ENCODE data around the gene UTP18.
"Not testable (repeated sequence)": the region's sequence is repeated elsewhere in the genome, so short reads cannot be mapped to it uniquely, and the experiment has no call there.

UTP18 gene

DNA sequence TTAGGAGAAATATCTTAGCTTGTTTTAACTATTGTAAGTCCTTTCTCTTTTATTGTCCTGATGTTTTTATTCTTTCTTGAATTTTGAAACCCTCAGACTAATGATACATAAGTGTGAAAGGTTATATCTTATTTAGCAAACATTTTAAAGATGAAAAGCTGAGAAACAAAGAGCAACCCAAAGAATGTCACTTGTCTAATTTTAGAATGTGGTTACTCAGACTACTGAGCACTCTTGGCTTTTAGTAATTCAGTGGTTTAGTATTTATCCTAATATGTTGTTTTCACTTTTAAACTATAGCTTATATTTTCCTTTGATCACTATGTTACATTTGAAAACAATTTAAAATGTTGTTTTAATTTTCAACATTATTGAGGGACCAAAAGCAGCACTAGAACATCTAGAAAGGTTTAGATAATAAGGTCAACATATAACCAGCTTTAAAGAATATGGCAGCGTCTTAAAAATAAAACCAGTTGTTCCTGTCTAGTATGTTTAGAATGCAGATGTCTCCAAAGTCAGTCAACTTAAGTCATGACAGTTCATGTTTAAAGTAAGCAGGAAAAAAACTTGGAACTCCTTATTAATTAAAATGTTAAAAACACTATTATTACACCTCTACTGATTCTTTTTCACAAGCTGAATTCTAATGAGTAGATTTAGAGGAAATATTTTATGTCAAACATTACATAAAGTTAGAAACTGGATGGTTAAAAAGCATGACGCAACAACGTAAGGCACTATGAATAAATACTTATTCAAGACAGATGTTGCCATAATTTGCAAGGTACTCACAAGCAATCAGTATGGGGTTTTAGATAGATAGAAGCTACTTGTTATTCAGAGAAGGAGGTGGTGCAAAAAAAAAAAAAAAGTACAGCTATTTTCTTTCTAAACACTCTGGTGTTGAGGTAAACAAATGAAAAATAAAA is 2.9 kb upstream of the UTP18 start:
- CTCF ChIA-PET: interaction anchor here (1.0 to 1.1 kb wide), 2 partner anchors 16 to 28 kb away, joined by 4 to 5 read pairs; no protein-coding TSS in a partner anchor

DNA sequence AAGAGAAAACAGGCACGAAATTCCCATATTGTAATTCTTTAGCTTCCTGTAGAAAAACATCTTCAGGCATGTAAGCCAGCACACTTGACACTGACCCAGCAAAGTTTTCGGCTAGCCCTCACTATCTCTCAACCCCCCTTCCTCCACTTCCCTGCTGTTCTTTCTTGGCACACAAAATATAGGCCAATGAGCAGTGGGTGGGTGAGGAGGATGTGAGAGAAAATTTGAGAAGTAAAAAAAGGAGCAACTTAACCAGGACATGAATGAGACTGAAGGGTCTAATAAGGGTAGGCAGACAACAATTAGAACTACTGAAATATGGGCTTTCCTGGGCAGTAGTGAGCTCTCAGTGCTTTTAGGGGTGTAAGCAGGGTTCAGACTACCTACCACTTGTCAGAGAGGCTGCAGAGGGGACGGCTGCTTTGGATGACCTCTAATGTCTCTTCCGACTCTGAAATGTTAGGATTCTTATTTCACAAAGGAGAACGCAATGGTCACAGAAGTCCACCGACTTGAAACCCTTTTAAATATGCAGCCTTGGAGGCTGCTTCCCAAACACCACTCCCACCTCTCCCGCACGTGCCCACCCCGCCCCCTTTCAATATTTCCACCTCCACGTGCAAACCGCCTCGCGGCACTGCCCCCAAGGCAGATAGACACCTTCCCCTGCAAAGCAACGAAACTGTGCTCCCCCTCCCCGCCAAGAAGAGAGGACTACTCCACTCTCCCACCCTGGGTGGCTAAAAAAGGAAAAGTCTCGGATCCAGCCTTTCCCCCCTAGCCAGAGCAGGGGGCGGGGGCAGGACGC is 1.4 kb upstream of the UTP18 start:
- POLR2A ChIA-PET (ENCODE audit: low non-redundant PET): no interaction called here
- DNase-seq (ENCODE audit: low spot score): peak; percentile 34
- H3K27ac ChIP-seq: peak overlapping the region; percentile 96
- CTCF ChIA-PET: interaction anchor here (0.6 to 1.0 kb wide), 2 partner anchors 14 to 30 kb away, joined by 3 to 5 read pairs; no protein-coding TSS in a partner anchor
- TF ChIP-seq CTCF (conservative IDR thresholded peaks at IDR 0.05; ENCODE audit: low read depth): no peak

More for the DNA sequence above, 2.9 kb upstream of the UTP18 start:
- POLR2A ChIA-PET (ENCODE audit: low non-redundant PET): no interaction called here
- TF ChIP-seq CTCF (conservative IDR thresholded peaks at IDR 0.05; ENCODE audit: low read depth): no peak
- no peak overlapping the region for H3K27ac ChIP-seq
- DNase-seq (ENCODE audit: low spot score): no peak

DNA sequence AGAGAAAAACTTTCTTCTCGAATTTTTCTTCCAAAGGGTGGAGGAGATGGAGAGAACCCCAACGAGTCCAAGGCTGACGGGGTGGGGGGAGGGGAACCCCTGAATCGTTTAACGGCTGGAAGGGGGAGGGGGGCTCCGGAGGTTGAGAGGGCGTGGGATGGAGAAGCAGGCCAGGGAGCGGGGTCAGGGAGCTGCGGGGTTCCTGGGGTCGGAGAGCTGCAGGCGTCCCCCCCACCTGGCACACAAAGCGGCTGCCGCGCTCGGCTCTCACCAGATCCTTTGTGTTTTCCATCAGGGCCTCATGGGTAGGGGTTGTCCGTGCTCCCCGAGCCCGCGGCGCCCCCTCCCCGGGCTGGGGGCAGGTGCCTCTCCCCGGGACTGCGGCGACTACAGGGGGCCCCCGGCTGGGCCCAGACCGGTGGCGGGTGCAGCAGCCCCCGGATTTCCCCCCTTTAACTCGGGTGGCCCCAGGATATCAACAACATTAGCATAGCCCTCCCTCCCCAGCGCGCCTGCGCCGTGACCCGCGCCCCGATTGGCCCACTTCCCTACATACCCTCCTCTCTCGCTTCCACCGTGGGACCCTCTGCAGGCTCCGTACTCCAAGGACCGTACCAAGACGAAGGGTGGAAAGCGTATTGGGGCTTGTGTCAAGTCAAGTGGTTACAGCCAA is 646 bp upstream of the UTP18 start, which contains the start of gene MBTD1:
TSS of gene MBTD1 (minus strand) at position 486 of the 673 bp plus-strand sequence. CDS start 34,888 bp downstream, outside the sequence.
- peak; percentile 96 for DNase-seq (ENCODE audit: low spot score)
- no peak for TF ChIP-seq CTCF (conservative IDR thresholded peaks at IDR 0.05; ENCODE audit: low read depth)
- CTCF ChIA-PET: no interaction called here

DNA sequence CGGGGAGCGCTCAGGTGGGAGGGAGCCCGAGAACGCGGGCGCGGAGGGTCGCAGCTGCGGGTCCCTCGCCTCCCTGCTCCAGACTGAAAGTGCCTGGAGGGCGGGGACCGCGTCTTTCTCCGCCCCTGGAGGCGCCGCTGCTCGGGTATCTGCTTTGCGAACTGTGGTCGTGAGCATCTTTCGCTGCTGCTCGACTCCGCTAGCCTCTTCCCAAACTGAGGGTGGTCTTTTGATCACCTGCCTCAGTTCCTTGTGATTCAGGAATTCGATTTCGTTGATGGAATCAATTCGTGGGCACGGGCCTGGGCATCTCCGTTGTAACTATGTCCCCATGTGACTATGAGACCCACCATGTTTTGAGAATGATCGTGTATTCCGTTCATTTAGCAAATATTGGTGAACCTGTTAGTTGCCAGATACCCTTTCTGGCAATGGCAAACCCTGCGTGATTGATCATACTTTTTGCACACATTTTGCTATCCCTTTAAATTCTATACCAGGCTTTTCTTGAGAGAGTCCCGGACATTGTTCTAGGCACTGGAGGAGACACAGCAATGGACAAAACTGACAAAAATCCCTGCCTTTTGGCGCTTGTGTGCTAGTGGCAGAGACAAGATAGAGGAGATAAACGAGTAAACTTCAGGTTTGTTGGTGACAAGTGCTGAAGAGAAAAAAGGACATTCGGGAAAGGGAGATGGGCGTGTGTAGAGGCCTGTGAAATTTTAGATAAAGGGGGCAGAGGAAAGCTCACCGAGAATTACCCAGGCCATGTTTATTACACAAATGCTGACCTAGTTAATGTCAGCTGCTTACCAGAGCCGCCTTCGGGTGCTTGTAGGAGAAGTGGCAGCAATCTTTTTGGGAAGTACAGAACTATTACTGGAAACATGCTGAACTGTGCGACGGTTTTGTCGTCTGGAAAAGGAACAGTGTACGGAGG is 948 bp downstream of the UTP18 start:
- CTCF ChIA-PET: no interaction called here
- POLR2A ChIA-PET (ENCODE audit: low non-redundant PET): interaction anchor here (0.8 kb wide), 1 partner anchor 792 kb away, joined by 3 read pairs; no protein-coding TSS in a partner anchor
- H3K27ac ChIP-seq: peak overlapping the region; percentile 96
- DNase-seq (ENCODE audit: low spot score): peak; percentile 6
- TF ChIP-seq CTCF (conservative IDR thresholded peaks at IDR 0.05; ENCODE audit: low read depth): no peak

More for the DNA sequence above, 646 bp upstream of the UTP18 start, which contains the start of gene MBTD1:
- peak within 1 kb of the TSS; percentile 96 for H3K27ac ChIP-seq
- POLR2A ChIA-PET (ENCODE audit: low non-redundant PET): no interaction called here

DNA sequence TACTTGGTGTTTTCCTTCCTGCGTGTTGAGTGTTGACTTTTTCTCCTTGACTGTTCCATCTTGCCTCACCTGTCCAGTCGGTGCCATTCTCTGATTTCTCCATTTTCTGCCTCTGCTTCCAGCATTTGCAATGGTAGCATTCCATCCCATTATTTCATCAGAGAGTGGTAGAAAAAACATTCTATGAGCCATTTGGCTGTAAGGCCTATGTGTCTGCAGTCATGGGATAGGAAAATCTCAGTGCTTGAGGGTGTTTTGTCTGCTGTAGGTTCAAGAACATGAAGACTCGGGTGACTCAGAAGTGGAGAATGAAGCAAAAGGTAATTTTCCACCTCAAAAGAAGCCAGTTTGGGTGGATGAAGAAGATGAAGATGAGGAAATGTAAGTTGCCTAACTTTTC is 2.7 kb downstream of the UTP18 start:
- ChIA-PET POLR2A (ENCODE audit: low non-redundant PET) (no interaction called here), CTCF (no interaction called here)
- TF ChIP-seq CTCF (conservative IDR thresholded peaks at IDR 0.05; ENCODE audit: low read depth): no peak
- no peak for DNase-seq (ENCODE audit: low spot score)
- H3K27ac ChIP-seq: no peak overlapping the region

DNA sequence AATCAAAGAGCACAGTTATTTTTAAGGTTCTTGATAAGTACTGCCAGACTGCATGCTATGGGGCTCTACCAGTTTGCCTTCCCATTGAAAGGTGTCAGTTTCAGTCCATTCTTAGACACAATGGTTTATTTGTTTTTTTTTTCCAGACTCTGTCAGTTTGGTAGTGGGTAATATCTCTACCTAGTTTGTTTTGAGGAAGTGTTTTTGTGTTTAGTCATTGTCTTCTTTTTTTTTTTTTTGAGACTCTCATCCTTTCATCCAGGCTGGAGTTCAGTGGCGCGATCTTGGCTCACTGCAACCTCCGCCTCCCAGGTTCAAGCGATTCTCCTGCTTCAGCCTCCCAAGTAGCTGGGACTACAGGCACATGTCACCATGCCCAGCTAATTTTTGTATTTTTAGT is 4.1 kb downstream of the UTP18 start:
- DNase-seq (ENCODE audit: low spot score); POLR2A ChIA-PET (ENCODE audit: low non-redundant PET); H3K27ac ChIP-seq: not testable (repeated sequence)

More for the DNA sequence above, 4.1 kb downstream of the UTP18 start:
- CTCF ChIA-PET: not testable (repeated sequence)

All from RWPE1 (cell line).